ENCODE results near the gene ZEB2. TPM values are rescaled to one million over a fixed set of nuclear protein-coding genes. Genes with fewer than 3 reads are reported as not detected.

Gene ZEB2
- total and polyA plus RNA-seq, 2 of the 8 experiments (the other 6 are each of a cell fraction or from before 2014, with no cell fraction given): 0.38 TPM; not detected in 1

DNA sequence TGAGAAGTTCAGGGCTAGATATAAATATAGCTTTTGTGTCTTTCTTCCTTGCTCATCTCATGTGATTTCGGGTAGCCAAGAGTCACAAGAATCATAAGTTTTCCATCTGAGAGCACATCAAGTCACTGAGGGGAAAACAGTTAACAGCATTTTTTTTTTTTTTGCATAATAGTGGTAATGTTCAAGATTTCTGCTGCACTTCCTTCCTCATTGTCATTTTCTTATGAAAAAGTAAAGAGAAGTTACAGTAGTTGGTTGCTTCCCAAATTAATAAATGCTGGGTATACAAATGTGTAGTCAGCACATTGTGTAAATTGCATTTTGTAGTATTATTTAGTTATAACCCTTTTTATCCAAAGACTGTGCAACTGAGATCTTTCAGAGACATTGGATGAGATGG lies 93.6 kb downstream of the ZEB2 start:
- no peaks in the 10 kb centered on the region for H3K79me1 ChIP-seq (ENCODE audit: low read depth, low read length)
- H3K4me3 ChIP-seq (ENCODE audit: extremely low read depth in 1 of 4, insufficient read depth in 2 of 4, low read depth in 3 of 4, low read length in 4 of 4): no peak overlapping the region
- ChIA-PET CTCF (ENCODE audit: partially characterized antibody) (interaction anchor here (0.6 kb wide), 1 partner anchor 650 kb away, joined by 4 read pairs; no protein-coding TSS in a partner anchor), POLR2A (ENCODE audit: partially characterized antibody) (no interaction called here)
- H2BK15ac ChIP-seq (ENCODE audit: low read length): no peak overlapping the region
- H4K5ac ChIP-seq (ENCODE audit: insufficient read length, low read depth, low read length): no peak overlapping the region
- peaks cover 0 to 8% (median 2%) of the 10 kb centered on the region in 4 experiments; a peak in 4 of 7 replicates for H3K4me1 ChIP-seq (replicated peaks in 1 of 4; ENCODE audit: control insufficient read depth in 3 of 4, insufficient read depth in 4 of 4, low read length in 3 of 4)
- no peak for FAIRE-seq
- no peak overlapping the region for H3K56ac ChIP-seq (replicated peaks; ENCODE audit: insufficient read length, low read depth, low read length)
- H4K8ac ChIP-seq (ENCODE audit: extremely low read depth, insufficient read depth, low read length): no peak overlapping the region
- no peak overlapping the region for H2BK120ac ChIP-seq (replicated peaks; ENCODE audit: low read depth, low read length)
- H3K14ac ChIP-seq (ENCODE audit: insufficient read length): no peak overlapping the region
- DNase-seq (ENCODE audit: low read depth in 1 of 2, low spot score in 2 of 2): no peak
- H2BK20ac ChIP-seq (ENCODE audit: low read length): no peak overlapping the region
- no peaks in the 10 kb centered on the region for H3K23me2 ChIP-seq (ENCODE audit: low read depth, low read length)
- no peak overlapping the region for H3K4ac ChIP-seq (replicated peaks; ENCODE audit: insufficient read length, low read depth, low read length)
- no peak overlapping the region for H4K91ac ChIP-seq (replicated peaks; ENCODE audit: insufficient read length, low read length)
- H3K9ac ChIP-seq (replicated peaks in 1 of 4; ENCODE audit: extremely low read depth in 1 of 4, low read depth in 3 of 4, low read length in 3 of 4): no peak overlapping the region
- no peaks in the 10 kb centered on the region for H4K20me1 ChIP-seq (replicated peaks in 1 of 2; ENCODE audit: control insufficient read depth in 1 of 2, insufficient read depth in 2 of 2, low read length in 2 of 2)
- no peak overlapping the region for H3K27ac ChIP-seq (ENCODE audit: low read depth, low read length)
- H2BK12ac ChIP-seq (ENCODE audit: low read depth, low read length): no peak overlapping the region
- WGBS, 2 experiments (ENCODE audit: extremely low coverage in 1 of 2, insufficient coverage in 1 of 2, insufficient read length in 1 of 2, insufficient replicate concordance in 2 of 2, low coverage in 1 of 2, low lambda C conversion rate in 2 of 2, missing lambda C conversion rate in 1 of 2): 87% methylated on average over 1 of the region's 1 CpG; no CpG with 5 or more reads in 1 of the 2 experiments
- H3K9me3 ChIP-seq (ENCODE audit: insufficient read depth in 2 of 2, low read depth in 1 of 2, low read length in 1 of 2): no peaks in the 10 kb centered on the region
- H3K18ac ChIP-seq (ENCODE audit: extremely low read depth, low read length): no peak overlapping the region
- H3K4me2 ChIP-seq (ENCODE audit: insufficient read depth in 1 of 2, low read depth in 2 of 2, low read length in 2 of 2): no peak overlapping the region
- H2BK5ac ChIP-seq (ENCODE audit: low read depth, low read length): no peak overlapping the region
- H2AK5ac ChIP-seq (ENCODE audit: low read depth, low read length): no peak overlapping the region
- no peaks in the 10 kb centered on the region for H3K27me3 ChIP-seq (replicated peaks in 1 of 4; ENCODE audit: control insufficient read depth in 3 of 4, extremely low read depth in 1 of 4, insufficient read depth in 3 of 4, low read length in 3 of 4)
- H2AFZ ChIP-seq (ENCODE audit: low read length): no peak overlapping the region
- H3K23ac ChIP-seq (ENCODE audit: insufficient read length): no peak overlapping the region
- H3K79me2 ChIP-seq (ENCODE audit: control insufficient read depth in 1 of 2, insufficient read depth in 2 of 2, low read length in 2 of 2): no peaks in the 10 kb centered on the region
- no peaks in the 10 kb centered on the region; a peak in 1 of 8 replicates for H3K36me3 ChIP-seq (ENCODE audit: control insufficient read depth in 2 of 4, insufficient read depth in 4 of 4, low read length in 3 of 4)
- TF ChIP-seq SIRT6 (IDR thresholded peaks at IDR 0.05; ENCODE audit: low read length) (no peak), RNF2 (IDR thresholded peaks at IDR 0.05; ENCODE audit: borderline replicate concordance, low read depth, low read length, missing control alignments, poor library complexity, severe bottlenecking) (no peak), TEAD4 (IDR thresholded peaks at IDR 0.05; ENCODE audit: low read depth, low read length) (no peak), CHD1 (IDR thresholded peaks at IDR 0.05; ENCODE audit: low read depth, low read length) (no peak), NRF1 (IDR thresholded peaks at IDR 0.05; ENCODE audit: low read depth, low read length) (no peak), BRCA1 (IDR thresholded peaks at IDR 0.05; ENCODE audit: low read depth, low read length) (no peak), RBBP5 (IDR thresholded peaks at IDR 0.05; ENCODE audit: borderline replicate concordance, low read depth, low read length) (no peak)
